HG02884 (cell line): Measurements from ENCODE around the gene ARHGEF11.

Source experiments
- ATAC-seq: cut with Tn5 transposase; IDR thresholded peaks from one replicate; pipeline ENCODE4 v1.9.1; 2021; ENCODE audit warnings: mild to moderate bottlenecking, moderate library complexity; ENCODE audit not compliant: unreplicated experiment

The ARHGEF11 gene

DNA sequence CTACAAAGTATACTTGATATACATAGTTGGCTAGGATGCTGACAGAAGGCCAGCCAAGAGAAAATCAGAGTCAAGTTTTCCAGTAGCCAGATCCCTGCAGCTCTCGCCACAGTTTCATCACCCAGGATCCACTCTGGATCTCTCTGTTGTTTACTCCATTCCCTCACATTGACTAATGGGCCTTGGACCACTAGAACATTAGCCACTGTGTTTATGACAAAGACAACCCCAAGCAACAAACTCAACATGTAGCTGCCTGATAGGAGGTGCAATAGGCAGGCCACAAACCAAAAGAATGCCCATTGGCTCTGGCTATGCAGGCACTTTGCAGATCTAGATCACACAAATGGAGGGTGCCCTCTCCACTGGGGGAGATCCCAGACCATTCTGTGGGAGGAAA lies 44.2 kb downstream of the ARHGEF11 start:
- no peak for ATAC-seq

DNA sequence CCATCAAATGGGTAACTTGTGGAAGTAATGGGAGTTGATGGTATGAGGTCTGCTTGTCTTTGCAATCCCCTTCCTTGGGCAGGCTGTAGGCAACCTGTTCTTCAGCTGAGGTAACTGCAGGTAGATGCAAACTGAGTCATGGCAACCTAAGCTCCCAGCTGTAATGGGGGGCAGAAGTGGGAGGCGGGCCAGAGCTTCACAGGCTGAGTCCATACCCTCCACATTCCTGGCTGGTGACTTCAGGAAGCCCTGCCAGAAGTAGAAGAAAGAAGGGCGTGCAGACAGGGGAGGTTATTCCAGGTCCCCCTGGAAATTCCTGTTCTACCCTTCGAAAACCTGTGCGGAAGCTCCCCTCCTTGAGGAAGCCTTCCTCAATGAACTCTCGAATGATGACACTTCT lies 44.9 kb downstream of the ARHGEF11 start:
- ATAC-seq, result no peak

DNA sequence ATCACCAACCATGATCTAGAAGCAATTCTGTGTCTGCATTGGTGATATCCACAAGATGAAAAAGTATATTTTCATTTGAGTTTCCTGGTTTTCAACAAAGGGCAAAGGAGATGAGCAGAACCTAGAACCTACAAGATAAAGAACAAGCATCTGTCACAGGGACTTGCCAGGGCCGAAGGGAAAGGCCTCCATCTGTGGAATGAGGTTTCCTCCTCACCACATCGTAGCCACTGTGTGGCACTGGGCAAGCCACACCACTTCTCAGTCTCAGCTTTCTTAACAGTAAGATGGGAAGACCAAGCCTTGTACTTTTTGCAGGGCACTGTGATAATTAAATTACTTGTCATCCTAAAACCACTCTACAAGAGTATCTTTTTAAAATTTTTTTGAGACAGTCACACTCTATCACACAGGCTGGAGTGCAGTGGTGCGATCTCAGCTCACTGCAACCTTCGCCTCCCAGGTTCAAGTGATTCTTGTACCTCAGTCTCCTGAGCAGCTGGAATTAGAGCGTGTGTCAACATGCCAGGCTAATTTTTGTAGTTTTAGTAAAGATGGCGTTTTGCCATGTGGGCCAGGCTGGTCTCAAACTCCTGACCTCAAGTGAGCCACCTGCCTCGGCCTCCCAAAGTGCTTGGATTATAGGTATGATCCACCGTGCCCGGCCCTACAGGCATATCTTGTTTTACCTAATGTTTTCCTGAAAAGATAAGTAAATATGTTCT lies 45.8 kb downstream of the ARHGEF11 start:
- no peak for ATAC-seq

DNA sequence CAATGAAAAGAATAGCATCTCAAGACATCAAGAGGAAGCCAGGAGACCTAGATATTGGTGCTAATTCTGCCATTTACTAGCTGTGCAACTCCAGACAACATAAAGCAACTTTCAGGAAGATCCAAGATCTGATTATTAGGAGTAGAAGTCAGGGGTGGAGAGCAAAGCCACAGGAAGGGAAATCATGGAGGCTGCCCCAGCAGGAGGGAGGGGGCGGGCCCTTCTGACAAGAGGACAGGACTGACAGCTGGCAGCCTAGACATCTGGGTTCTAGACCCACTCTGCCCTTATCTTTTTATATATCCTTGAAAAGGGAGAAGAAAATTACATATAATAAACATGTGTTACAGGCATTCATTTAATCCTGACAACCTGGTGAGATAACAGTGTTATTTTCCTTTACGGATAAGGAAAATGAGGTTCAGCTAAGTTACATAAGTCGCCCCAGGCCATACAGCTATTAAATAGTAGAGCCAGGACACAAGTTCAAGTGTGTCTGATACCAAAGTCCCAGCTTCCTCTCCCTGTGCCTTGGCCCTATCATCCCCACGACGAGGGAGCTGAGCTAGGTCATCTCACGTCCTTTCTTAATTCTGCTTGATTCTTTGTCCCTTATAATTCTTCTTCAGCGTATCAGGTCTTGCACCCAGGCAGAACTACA lies 46.6 kb downstream of the ARHGEF11 start:
- no peak for ATAC-seq

DNA sequence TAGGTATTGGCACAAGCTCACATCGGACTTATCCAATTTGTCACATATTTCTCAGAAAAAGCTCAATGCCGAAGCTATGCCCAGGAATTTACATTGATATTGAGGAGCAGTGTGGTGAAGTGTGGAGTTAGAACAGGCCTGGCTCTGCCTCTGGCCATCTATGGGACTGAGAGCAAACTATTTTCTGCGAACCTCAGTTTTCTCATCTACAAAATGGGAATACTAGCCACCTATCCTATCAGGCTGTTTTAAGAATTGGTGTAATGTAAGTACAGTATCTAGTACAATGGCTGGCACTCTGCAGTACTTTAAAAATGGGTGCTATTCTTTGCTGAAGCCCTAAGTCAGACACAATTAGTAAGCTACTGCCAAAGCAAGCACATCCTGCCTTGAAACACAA lies 47.2 kb downstream of the ARHGEF11 start:
- ATAC-seq, result no peak

DNA sequence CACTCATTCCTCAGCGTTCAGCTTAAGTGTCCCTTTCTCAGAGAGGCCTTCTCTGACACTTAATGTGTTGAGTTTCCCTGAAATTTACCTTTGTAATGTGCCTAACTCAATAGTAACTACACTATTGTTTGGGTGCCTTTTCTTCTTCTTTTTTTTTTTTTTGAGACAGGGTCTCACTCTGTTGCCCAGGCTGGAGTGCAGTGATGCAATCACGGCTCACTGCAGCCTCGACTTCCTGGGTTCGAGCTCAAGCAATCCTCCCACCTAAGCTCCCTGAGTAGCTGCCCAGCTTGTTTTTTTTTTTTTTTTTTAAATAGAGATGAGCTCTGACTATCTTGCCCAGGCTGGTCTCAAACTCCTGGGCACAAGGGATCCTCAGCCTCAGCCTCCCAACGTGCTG lies 50.1 kb downstream of the ARHGEF11 start:
- no peak for ATAC-seq

DNA sequence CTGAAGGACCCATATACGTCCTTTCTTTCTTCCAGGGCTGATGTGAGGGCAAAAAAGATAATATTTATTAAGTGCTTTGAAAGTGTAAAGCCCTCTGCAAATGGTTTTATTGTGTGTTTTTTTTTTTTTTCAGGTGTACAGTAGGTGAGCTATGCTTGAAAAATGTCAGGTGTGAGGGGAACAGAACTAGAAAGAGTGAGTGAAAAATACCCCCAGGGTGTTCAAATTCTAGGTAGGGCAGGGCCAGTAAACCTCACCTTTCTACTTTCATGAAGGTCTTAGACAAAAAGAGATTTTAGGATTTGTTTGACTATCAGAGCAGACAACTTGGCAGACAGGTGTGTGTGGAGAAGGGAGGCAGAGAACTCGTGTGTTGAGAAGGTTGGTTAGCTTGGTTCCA lies 51.3 kb downstream of the ARHGEF11 start:
- ATAC-seq, result no peak

DNA sequence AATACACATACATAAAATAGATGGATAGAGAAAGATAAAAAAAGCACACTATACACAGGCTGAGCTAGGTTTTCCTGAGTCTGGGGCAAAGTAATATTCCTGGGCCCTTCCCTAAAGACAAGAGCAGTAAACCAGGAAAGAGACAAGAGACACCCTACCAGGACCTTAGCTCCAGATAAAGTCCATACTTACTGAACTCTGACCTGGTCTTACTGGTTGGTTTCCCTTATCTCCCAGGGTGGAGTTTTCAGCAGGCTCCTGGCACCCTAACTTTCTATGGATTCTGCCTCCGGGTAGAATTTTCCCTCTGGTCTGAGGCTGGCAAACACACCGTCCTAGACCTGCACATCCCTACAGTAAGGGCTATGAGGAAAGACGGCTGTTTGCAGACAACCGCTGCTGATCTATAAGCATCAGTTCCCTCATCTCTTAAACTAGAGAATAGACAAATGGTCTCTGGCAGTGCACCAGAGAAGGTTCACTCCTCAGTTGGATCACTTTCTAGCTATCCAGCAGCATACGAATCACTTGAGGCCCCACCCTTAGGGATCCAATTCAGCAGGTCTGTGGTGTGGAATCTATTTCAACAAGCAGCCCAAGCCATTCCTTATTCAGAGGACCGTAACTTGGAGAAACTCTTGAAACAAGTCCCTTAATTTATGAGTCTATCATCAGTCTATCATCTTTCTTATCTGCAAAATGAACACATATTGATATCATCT lies 52.0 kb downstream of the ARHGEF11 start:
- ATAC-seq, result no peak

DNA sequence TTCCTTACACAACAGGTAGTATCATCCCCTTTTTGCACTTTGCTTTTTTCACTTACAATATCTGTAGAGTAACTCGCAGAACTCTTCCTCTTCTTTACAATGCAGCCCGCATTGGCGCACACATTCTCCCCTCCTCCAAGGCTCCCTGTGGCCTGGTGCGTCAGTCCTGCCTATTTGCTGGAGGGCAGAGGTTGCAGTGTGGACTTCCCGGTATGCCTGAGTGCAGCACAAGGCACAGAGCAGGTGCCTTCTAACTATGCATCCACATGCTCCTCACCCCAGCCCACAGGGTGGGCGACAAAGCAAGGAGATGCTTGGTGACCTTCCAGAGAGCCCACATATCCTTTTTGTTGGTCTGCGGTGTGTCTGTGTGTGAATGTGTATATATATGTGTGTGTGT lies 53.3 kb downstream of the ARHGEF11 start:
- ATAC-seq, result no peak

DNA sequence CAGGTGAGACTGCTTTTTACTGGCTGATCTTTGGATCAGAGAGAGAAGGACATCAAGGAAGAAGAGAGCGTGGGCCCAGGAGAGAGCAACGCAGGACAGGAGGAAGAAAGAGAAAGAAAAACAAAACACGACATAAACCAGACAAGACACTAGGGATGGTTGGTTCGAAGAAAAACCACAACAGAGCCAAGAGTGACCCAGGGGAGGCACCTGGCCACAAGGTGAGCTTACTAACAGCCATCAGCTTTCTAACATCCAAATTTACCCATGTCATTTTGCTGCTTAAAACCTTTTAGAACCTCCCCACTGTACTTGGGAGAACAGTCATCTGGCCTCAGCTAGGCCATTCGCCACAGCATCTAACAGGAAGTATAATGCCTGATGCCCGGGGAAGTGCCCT lies 57.8 kb downstream of the ARHGEF11 start:
- no peak for ATAC-seq

DNA sequence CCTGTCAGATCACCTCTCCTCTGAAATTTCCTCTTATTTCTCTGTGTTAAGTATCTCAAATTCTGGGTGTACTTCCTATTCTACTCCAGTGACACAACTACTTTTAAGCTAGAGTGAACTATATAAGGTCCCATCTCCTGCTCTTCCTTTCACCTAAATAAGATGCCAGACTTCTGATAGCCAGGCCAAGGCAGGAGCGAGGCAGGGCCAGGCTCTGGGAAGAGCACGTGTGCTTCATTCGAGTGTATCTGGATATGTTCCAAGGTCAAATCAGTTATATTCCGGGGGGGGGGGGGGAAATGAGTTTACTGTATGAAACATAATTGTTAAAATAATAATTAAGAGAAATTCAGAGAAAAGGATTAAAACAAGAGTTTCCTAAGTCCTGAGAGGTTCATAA lies 65.0 kb downstream of the ARHGEF11 start:
- ATAC-seq, result no peak

DNA sequence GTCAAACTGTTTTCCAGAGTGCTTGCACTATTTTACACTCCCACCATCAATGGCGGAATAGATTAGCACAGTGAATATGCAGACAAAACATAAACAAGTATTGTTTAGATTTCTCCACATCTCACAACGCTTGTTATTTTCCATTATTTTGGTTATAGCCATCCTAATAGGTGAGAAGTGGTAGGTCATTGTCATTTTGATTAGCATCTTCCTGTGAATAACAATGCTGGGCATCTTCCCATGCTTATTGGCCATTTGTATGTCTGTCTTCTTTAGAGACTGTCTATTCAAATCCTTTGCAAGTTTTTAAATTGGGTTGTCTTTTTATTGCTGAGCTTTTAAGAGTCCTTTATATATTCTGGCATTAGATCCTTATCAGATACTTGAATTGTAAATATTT lies 70.5 kb downstream of the ARHGEF11 start:
- no peak for ATAC-seq

DNA sequence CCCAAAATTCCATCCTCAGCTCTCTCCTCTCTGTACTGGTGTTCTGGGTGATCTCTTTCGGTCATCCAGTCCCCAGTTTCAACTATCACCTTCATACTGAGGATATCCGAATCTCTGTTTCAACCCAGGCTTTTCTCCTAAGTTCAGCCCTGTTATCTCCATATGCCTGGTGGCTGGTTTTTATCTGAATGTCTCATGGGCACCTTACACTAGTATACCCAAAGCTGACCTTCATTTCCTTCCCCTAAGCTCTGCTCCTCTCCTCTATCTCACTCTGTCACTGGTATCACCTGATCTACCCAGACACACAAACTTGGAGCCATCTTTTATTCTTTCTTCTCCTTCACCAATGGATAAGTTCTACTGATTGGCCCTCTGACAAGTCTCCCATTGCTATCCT lies 72.1 kb downstream of the ARHGEF11 start:
- no peak for ATAC-seq

DNA sequence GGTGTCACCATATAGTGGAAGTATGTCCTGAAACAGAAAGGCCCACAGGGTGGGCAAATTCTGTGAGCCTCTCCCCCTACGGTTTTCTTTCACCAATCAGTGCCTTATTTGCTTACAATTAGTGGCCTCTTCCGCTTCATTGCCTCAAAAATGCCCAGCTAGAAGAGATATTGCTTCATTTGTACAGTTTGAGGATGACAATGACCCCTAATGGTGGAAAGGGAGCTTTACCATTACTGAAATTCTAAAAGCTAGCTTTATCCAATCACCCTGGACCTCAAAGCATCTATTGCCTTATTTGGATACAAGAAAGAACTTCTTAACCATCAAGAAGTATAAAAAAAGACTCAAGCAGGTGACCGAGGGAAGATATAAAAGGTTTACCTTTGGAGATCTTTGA lies 75.5 kb downstream of the ARHGEF11 start:
- no peak for ATAC-seq

DNA sequence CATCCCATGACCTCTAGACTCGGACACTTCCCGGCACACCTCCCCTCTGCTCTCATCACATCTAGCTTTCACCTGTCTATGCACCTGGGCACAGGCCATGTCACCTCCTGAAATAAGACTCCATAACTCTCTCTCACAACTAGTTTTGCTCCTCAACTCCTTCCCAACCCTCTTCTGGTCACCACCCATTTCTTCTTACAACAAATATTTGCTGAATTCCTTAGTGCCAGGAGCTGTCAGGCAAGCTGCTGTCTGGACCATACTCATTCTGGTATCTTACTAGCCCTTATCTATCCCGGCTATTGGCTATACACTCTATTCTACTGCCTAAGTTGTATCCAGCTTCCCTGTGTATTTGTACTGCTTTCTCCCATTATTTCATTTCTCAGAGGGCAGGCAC lies 76.0 kb downstream of the ARHGEF11 start:
- no peak for ATAC-seq

DNA sequence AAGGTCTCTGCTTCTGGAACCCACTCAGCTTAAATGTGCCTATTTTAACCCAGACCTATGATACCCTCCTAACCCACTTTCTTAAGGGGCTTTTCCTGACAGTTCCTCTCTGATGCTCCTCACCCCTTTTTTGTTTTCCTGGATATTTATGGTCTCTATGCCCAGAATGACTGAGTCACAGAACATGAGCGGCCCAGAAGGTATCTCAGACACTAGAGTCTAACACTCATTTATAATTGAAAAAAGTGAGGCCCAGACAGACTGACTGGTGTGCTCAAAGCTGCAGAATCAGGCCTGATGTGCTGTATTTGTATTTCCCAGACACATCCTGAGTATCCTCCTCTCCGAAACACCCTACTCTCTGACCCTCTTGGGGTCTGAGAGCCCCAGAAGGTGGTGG lies 81.1 kb downstream of the ARHGEF11 start:
- ATAC-seq, result no peak

DNA sequence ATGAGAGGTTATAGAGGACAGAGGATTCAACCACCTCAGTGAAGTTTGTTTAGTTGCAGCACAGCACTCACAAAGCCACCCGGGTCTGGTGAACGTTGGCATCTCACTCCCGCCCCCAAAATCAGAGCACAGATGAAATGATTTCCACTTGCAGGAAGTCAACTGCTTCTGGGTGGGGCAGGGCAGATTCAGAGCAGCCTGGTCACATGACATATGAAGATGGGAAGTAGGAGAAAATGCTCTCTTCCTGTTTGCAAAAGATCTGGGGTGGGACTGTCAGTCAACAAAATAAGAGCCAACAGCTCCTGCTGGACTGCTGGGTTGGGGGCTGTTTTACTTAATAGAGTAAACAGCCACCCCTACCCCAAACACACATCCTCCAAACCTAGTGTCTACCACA lies 81.9 kb downstream of the ARHGEF11 start:
- ATAC-seq, result no peak

DNA sequence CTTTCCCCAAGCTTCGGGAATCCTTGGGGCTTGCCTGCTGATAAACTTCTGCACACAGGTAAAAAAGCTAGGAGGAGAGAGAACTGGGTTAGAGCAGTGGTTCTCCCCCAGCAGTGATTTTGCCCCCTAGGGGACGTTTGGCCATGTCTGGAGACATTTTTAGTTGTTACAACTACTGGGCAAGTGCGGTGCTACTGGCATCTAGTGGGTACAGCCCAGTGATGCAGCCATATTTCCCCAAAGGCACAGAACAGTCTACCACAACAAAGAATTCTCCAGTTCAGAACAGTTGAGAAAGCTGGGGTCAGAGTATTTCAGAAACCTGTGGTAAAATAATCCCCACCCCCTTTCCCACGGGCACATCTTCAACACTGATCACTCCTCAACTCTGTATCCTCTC lies 83.8 kb downstream of the ARHGEF11 start:
- ATAC-seq, result no peak

DNA sequence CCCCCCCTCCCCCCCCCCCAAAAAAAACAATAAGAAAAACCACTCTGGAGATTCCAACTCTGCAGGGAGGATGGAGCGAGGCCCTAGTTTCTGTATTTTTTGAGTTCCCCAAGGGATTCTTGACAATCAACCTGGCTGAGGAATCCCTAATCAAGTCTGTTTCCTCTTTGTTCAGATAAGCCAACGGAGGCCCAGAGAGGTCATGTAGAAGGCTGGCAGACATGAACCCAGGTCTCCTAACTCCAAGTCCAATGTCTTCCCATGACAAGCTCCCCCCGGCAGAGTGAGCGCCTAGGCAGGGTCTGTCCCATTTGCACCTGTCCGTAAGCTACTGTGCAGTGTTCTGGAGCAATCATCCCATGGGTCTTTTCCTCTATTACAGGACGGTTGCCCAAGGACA lies 85.6 kb downstream of the ARHGEF11 start:
- no peak for ATAC-seq

DNA sequence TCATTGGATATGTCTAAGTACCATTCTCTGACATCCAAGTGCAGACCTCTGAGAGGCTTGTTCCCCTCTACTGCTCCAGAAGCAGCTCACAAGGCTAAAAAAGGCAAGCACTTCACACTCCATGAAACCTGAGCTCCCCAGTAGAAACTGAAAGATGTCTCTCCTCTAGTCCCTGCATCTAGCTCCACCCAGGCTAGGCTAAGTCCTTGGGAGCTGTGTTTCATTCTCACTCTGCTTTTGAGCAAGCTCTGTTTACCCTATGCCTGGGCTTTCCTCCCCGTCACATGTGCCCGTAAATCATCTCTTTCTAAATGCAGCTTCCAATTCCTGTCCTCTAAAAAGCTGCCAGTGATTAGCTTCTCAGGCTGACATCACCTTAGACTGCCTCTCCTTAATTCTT lies 86.1 kb downstream of the ARHGEF11 start:
- no peak for ATAC-seq

DNA sequence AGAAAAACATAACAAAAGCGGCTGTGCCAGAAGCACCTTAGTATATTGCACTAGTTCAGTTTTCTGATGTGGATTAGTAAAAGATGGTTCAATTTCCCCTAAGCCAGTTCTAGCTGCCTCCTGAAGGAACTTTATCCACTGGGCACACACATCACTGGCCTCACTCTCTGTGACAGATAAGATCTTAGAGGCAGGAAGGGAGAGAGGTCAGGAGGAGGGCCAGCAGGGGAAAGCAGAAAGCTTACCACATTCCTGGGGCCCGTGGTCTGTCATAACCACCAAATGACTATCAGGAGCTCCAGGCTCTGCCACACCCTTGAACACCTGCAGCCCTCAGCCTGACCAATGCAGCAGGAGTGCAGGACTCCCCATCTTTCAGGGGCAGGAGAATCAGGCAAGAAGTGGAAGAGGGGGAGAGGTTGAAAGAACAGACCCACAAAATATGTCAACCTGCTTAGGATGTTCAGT lies 87.3 kb downstream of the ARHGEF11 start:
- ATAC-seq, result no peak

DNA sequence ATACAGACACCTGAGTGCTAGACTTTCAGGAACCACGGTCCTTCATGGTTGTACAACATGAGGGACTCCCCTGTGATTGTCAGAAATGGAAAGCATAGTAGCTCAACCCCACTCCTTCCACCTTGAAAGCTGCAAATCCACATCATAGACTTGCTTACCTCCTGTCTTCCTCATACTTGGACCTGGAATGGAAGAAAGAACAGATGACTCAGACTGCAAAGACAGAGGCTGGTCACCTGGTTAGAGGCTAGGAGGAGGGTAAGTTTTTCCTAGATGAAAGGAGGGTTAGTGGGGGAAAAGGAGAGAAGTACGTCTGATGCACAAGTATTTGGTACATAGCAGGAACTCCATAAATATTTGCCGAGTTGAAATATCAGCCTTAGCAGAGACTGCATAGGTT lies 87.9 kb downstream of the ARHGEF11 start:
- ATAC-seq, result no peak
